GM12872 (cell line): Measurements from ENCODE around the gene THSD8.

Experiments
- CTCF ChIP-seq: IDR thresholded peaks from 3 replicates; pipeline ENCODE4 v1.5.1; 2011; ENCODE audit warnings: low read depth, mild to moderate bottlenecking, low read length, moderate library complexity; ENCODE audit not compliant: insufficient read depth

THSD8 gene

GRCh38 chr19:12786952-12787351 is 14.9 kb upstream of the THSD8 start:
- TF ChIP-seq CTCF, result no peak

DNA sequence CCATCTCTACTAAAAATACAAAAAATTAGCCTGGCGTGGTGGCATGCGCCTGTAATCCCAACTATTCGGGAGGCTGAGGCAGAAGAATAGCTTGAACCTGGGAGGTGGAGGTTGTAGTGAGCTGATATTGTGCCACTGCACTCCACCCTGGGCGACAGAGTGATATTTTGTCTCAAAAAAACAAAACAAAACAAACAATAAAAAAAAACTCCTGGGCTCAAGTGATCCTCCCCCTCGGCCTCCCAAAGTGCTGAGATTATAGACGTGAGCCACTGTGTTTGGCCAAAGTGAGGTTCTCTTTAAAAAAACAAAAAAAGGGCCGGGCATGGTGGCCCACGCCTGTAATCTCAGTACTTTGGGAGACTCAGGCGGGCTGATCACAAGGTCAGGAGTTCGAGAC is 14.4 kb upstream of the THSD8 start:
- no peak for TF ChIP-seq CTCF

DNA sequence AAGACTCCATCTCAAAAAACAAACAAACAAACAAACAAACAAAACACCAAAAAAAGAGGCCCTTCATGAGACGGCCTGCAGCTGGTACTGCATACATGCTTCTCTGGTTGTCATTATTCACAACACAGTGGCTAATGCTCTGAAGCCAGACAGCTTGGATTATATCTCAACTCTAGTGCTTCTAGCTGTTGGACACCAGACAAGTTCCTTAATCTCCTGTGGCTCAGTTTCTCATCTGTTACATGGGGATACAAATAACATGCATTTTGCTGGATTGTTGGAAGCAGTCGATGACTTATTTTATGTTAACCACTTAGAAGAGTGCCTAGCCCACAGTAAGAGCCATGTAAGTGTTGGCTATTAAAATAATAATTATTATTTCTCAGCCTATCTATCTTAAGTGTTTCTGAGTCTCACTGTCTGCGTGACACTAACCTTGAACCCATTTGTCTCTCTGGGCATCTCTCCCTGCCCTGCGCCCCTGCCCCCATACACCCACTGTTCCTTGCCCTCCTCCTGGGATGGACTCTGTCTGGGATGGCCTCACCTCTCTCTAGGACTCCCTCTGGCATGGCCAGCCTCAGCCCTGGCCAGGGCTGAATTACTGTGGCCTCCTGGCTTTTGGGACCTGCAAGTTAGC is 13.7 kb upstream of the THSD8 start:
- no peak for TF ChIP-seq CTCF

GRCh38 chr19:12788682-12789097 is 13.2 kb upstream of the THSD8 start:
- TF ChIP-seq CTCF, result peak; percentile 16; the same call in 1 of the 3 replicates

GRCh38 chr19:12789098-12789903 is 12.6 kb upstream of the THSD8 start:
- TF ChIP-seq CTCF, result no peak

GRCh38 chr19:12789904-12790619 is 11.8 kb upstream of the THSD8 start:
- no peak for TF ChIP-seq CTCF

GRCh38 chr19:12790628-12791344 is 11.1 kb upstream of the THSD8 start:
- TF ChIP-seq CTCF, result no peak
